PC-9 (cell line): ENCODE data around the gene INSYN1.

ENCODE experiments used
- CTCF ChIP-seq: fragments of 200-600 bp; sonication (generic); conservative IDR thresholded peaks from 2 replicates; pipeline ENCODE4 v1.6.1; 2017; ENCODE audit warnings: mixed run types, antibody characterized with exemption, mild to moderate bottlenecking, moderate library complexity
- EZH2 ChIP-seq: fragments of 200-600 bp; sonication (generic); IDR thresholded peaks from 2 replicates; pipeline ENCODE4 v1.8.0; 2017; ENCODE audit warnings: antibody characterized with exemption, low read depth

DNA sequence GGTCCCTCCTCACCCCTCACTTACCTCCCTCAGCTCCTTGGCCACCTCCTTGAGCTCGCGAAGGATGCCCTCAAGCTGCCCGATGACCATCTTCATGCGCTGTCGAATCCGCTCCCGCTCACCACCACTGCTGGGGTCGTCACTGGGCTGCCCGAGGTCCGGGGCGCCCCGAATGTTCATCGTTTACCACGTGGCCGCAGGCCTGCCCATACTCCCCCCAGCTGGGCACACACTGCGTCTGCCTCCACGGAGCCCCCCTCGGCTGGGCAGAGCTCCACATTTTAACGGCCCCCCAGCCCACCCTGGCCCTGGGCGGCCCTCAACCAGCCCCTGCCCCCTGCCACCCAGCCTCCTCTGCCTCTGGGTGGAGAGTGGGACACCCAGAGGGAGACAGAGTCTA, 2.2 kb downstream of the INSYN1 start:
- TF ChIP-seq CTCF (no peak), EZH2 (no peak)
